SU-DHL-6 (cell line): Measurements from ENCODE around the gene PRSS57.
"Not testable (repeated sequence)": the region's sequence is repeated elsewhere in the genome, so short reads cannot be mapped to it uniquely, and the experiment has no call there.

Experiments
- EZH2phosphoT487 ChIP-seq: fragments of 200-600 bp; sonication (generic), shearing (Covaris generic); conservative IDR thresholded peaks from 2 replicates; pipeline ENCODE4 v1.6.1; 2018; ENCODE audit warnings: mild to moderate bottlenecking, antibody characterized with exemption, low read length, moderate library complexity, mixed read lengths
- TF ChIP-seq, protein P1 (sequence below): fragments of 200-600 bp; sonication (generic); IDR thresholded peaks from one replicate; pipeline ENCODE4 v1.5.1; 2017; ENCODE audit warnings: antibody characterized with exemption, mild to moderate bottlenecking, low read length, moderate library complexity; ENCODE audit not compliant: insufficient read depth, poor library complexity, severe bottlenecking

- TF ChIP-seq, protein P1, sequence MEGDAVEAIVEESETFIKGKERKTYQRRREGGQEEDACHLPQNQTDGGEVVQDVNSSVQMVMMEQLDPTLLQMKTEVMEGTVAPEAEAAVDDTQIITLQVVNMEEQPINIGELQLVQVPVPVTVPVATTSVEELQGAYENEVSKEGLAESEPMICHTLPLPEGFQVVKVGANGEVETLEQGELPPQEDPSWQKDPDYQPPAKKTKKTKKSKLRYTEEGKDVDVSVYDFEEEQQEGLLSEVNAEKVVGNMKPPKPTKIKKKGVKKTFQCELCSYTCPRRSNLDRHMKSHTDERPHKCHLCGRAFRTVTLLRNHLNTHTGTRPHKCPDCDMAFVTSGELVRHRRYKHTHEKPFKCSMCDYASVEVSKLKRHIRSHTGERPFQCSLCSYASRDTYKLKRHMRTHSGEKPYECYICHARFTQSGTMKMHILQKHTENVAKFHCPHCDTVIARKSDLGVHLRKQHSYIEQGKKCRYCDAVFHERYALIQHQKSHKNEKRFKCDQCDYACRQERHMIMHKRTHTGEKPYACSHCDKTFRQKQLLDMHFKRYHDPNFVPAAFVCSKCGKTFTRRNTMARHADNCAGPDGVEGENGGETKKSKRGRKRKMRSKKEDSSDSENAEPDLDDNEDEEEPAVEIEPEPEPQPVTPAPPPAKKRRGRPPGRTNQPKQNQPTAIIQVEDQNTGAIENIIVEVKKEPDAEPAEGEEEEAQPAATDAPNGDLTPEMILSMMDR: not testable (repeated sequence)
- not testable (repeated sequence) for TF ChIP-seq EZH2phosphoT487
Measured at GRCh38 chr19:740816-741505, 45.7 kb upstream of the PRSS57 start.
